OCI-LY7 (cell line): Measurements from ENCODE around the gene YY1AP1. TPM values are rescaled to one million over a fixed set of nuclear protein-coding genes. Genes with fewer than 3 reads are reported as not detected.
"Not testable (repeated sequence)": the region's sequence is repeated elsewhere in the genome, so short reads cannot be mapped to it uniquely, and the experiment has no call there.

ENCODE experiments used
- BruUV-seq: library from RNA; stranded (reverse); fragments of 400-500 nt; replicated peaks from 2 replicates; lab custom pipeline; 2021; lab: Mats Ljungman, UMichigan
- CTCF ChIA-PET: fragments of 300-600 bp; sonication (Branson Sonifier 250); formaldehyde crosslinking; loops from one replicate; lab custom pipeline; 2022; ENCODE audit warnings: antibody characterized with exemption; ENCODE audit not compliant: unreplicated experiment; lab: Charles Lee
- POLR2A ChIA-PET: fragments of 300-600 bp; sonication (Branson Sonifier 250); formaldehyde crosslinking; loops from one replicate; lab custom pipeline; 2022; ENCODE audit warnings: antibody characterized with exemption; lab: Charles Lee
- DNase-seq: peaks from one replicate; pipeline ENCODE4 v3.0.0-alpha.2; 2015; ENCODE audit warnings: low spot score
- H2AFZ ChIP-seq: fragments of 200-600 bp; sonication (generic), shearing (Covaris generic); 2 replicates; pipeline ENCODE4 v1.6.1; 2014; ENCODE audit warnings: mild to moderate bottlenecking, antibody characterized with exemption, low read length, moderate library complexity
- H3K27ac ChIP-seq: fragments of 200-600 bp; sonication (generic); 2 replicates; pipeline ENCODE4 v1.5.1; 2014; ENCODE audit warnings: mixed run types, low read depth, mild to moderate bottlenecking, moderate library complexity, low read length, inconsistent platforms; ENCODE audit not compliant: poor library complexity, severe bottlenecking
- H3K36me3 ChIP-seq: fragments of 200-600 bp; sonication (generic); 2 replicates; pipeline ENCODE4 v1.6.1; 2014; ENCODE audit warnings: mild to moderate bottlenecking, antibody characterized with exemption, low read length, moderate library complexity, mixed read lengths; ENCODE audit not compliant: insufficient read depth
- H3K4me1 ChIP-seq: fragments of 200-600 bp; sonication (generic); 2 replicates; pipeline ENCODE4 v1.5.1; 2014; ENCODE audit warnings: mild to moderate bottlenecking, low read length; ENCODE audit not compliant: insufficient read depth, poor library complexity, severe bottlenecking
- H3K4me2 ChIP-seq: fragments of 200-600 bp; sonication (generic); 2 replicates; pipeline ENCODE4 v1.6.1; 2014; ENCODE audit warnings: mild to moderate bottlenecking, low read length
- H3K4me3 ChIP-seq: fragments of 200-600 bp; sonication (generic); 2 replicates; pipeline ENCODE4 v1.5.1; 2014; ENCODE audit warnings: mild to moderate bottlenecking, low read depth, low read length; ENCODE audit not compliant: poor library complexity, severe bottlenecking
- H3K79me2 ChIP-seq: fragments of 200-600 bp; sonication (generic); 2 replicates; pipeline ENCODE4 v1.6.1; 2016; ENCODE audit warnings: low read depth, mild to moderate bottlenecking, low read length, moderate library complexity, mixed read lengths; ENCODE audit not compliant: insufficient read depth
- H3K9me2 ChIP-seq: fragments of 200-600 bp; sonication (generic); 2 replicates; pipeline ENCODE4 v1.6.1; 2016; ENCODE audit warnings: mild to moderate bottlenecking, low read length, mixed read lengths; ENCODE audit not compliant: insufficient read depth
- H3K9me3 ChIP-seq: fragments of 200-600 bp; sonication (generic); 2 replicates; pipeline ENCODE4 v1.6.1; 2014; ENCODE audit warnings: mild to moderate bottlenecking, mixed run types, low read length, mixed read lengths
- H4K20me1 ChIP-seq: fragments of 200-600 bp; sonication (generic); 2 replicates; pipeline ENCODE4 v1.6.1; 2014; ENCODE audit warnings: mild to moderate bottlenecking, antibody characterized with exemption, low read length, moderate library complexity, mixed read lengths; ENCODE audit not compliant: insufficient read depth
- EZH2phosphoT487 ChIP-seq: fragments of 200-600 bp; sonication (generic); IDR thresholded peaks from 2 replicates; pipeline ENCODE4 v1.6.1; 2018; ENCODE audit warnings: low read depth, borderline replicate concordance, mild to moderate bottlenecking, mixed run types, antibody characterized with exemption, low read length, moderate library complexity, mixed read lengths
- intact Hi-C: fragments of 100-400 bp; cut with micrococcal nuclease; formaldehyde crosslinking; loops from one replicate; pipeline ENCODE4 v1.10.0; 2022; ENCODE audit not compliant: unreplicated experiment
- total RNA-seq, 2 experiments: library from RNA; depleted of rRNA in 1 of 2; stranded (reverse); fragments of >200 nt in 1 of 2; shearing (Covaris generic) in 1 of 2; gene quantifications; 2 replicates each; pipeline ENCODE4 v1.2.3, GENCODE V29; 2014 to 2022
- TF ChIP-seq, protein P1 (sequence below): fragments of 200-600 bp; sonication (generic); conservative IDR thresholded peaks from 2 replicates; pipeline ENCODE4 v1.5.1; 2014; ENCODE audit warnings: mild to moderate bottlenecking, antibody characterized with exemption, low read length, moderate library complexity, mixed read lengths

Gene YY1AP1
- total RNA-seq, 2 experiments from 2014 or later, result 76.0 to 84.6 TPM

DNA sequence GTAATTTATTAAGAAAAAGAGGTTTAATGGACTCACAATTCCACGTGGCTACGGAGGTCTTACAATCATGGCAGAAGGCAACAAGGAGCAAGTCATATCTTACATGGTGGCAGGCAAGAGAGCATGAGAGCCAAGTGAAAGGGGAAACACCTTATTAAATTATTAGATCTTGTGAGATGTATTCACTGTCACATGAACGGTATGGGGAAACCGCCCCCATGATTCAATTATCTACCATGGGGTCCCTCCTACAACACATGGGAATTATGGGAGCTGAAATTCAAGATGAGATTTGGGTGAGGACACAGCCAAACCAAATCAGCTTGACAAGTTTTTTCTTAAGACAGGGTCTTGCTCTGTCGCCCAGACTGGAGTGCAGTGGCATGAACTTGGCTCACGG is 14.6 kb upstream of the YY1AP1 start:
- Histone ChIP-seq H3K9me3 (peaks cover 14% of the 10 kb centered on the region; the same call in 1 of the 2 replicates), H3K4me2 (no peak overlapping the region), H3K79me2 (peaks cover 83% of the 10 kb centered on the region), H3K4me1 (no peaks in the 10 kb centered on the region), H3K27ac (no peak overlapping the region), H2AFZ (no peak overlapping the region), H3K4me3 (no peak overlapping the region), H4K20me1 (no peaks in the 10 kb centered on the region), H3K9me2 (no peaks in the 10 kb centered on the region), H3K36me3 (peaks cover 63% of the 10 kb centered on the region)
- BruUV-seq, result no TSS peak
- no peak for DNase-seq
- TF ChIP-seq, protein P1, sequence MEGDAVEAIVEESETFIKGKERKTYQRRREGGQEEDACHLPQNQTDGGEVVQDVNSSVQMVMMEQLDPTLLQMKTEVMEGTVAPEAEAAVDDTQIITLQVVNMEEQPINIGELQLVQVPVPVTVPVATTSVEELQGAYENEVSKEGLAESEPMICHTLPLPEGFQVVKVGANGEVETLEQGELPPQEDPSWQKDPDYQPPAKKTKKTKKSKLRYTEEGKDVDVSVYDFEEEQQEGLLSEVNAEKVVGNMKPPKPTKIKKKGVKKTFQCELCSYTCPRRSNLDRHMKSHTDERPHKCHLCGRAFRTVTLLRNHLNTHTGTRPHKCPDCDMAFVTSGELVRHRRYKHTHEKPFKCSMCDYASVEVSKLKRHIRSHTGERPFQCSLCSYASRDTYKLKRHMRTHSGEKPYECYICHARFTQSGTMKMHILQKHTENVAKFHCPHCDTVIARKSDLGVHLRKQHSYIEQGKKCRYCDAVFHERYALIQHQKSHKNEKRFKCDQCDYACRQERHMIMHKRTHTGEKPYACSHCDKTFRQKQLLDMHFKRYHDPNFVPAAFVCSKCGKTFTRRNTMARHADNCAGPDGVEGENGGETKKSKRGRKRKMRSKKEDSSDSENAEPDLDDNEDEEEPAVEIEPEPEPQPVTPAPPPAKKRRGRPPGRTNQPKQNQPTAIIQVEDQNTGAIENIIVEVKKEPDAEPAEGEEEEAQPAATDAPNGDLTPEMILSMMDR, result no peak
- no peak for TF ChIP-seq EZH2phosphoT487
- intact Hi-C loops, result no loop called here
- POLR2A ChIA-PET, result no interaction called here
- CTCF ChIA-PET, result no interaction called here

DNA sequence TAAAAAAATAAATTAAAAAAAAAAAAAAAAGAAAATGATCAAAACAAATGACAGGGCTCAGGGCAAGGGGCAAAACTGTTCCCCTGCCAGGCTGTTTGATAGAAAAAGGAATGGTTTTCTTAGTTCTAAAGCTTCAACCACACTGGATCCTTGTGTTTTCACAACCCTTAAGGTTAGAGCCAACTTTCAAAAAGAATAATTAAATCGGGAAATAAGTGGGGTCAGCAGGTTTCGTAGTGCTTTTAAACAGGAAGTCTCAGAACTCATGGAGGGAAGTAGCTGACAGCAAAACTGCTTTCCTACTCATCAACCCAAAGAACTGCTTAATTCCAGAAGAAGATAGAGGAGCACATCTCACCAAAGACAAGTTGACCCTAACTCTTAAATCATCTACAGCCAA is 13.1 kb upstream of the YY1AP1 start:
- H3K27ac ChIP-seq, H2AFZ ChIP-seq, intact Hi-C loops, H3K4me2 ChIP-seq, CTCF ChIA-PET, BruUV-seq, H3K4me3 ChIP-seq, H3K4me1 ChIP-seq, DNase-seq, H4K20me1 ChIP-seq, H3K9me2 ChIP-seq, POLR2A ChIA-PET: not testable (repeated sequence)
- Histone ChIP-seq H3K9me3 (peaks cover 19% of the 10 kb centered on the region), H3K36me3 (peaks cover 70% of the 10 kb centered on the region), H3K79me2 (peaks cover 86% of the 10 kb centered on the region)

DNA sequence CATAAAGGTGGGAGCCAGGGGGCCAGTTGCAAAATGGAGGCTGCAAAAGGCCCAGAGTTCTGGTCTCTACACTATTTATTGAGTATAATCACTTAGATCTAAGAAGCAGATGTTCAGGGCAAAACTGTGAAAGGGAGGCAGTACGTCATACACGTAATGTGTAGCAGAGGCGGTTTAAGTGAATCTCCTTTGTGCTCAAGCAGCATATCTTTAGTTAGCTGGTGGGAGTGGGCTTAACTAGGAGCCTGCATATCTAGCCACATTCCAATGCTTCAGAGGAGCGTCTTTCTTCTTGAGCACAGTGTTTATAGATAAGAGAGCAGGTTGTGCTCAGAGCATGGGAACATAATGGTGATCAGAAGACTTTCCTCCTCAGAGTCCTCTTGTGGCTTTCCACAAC is 10.5 kb upstream of the YY1AP1 start:
- H3K4me3 ChIP-seq, H2AFZ ChIP-seq, DNase-seq, BruUV-seq, H3K4me1 ChIP-seq, H3K27ac ChIP-seq, H3K4me2 ChIP-seq, CTCF ChIA-PET, POLR2A ChIA-PET, H4K20me1 ChIP-seq, intact Hi-C loops, H3K9me2 ChIP-seq: not testable (repeated sequence)
- Histone ChIP-seq H3K79me2 (peaks cover 86% of the 10 kb centered on the region), H3K9me3 (peaks cover 23% of the 10 kb centered on the region), H3K36me3 (peaks cover 77% of the 10 kb centered on the region)
